WERI-Rb-1 (cell line): ENCODE results near the gene FRMD4A.

Experiments used
- DNase-seq: peaks from one replicate; pipeline ENCODE4 v3.0.0-alpha.2; 2020
- H3K27ac ChIP-seq: fragments of 250-450 bp; sonication (Bioruptor Pico); 2 replicates; pipeline ENCODE4 v1.5.1; 2020; ENCODE audit warnings: mild to moderate bottlenecking, moderate library complexity
- H3K27me3 ChIP-seq: fragments of 250-450 bp; sonication (Bioruptor Pico); 2 replicates; pipeline ENCODE4 v1.5.1; 2021; ENCODE audit warnings: mild to moderate bottlenecking, low read depth, moderate library complexity; ENCODE audit not compliant: insufficient read depth, severe bottlenecking
- H3K36me3 ChIP-seq: fragments of 250-450 bp; sonication (Bioruptor Pico); 2 replicates; pipeline ENCODE4 v1.5.1; 2020; ENCODE audit warnings: mild to moderate bottlenecking, moderate library complexity
- H3K4me3 ChIP-seq: 2 replicates; pipeline ENCODE4 v1.5.1; 2011; ENCODE audit warnings: low read depth, mild to moderate bottlenecking, control low read depth, low read length
- H3K9me3 ChIP-seq: fragments of 250-450 bp; sonication (Bioruptor Pico); 2 replicates; pipeline ENCODE4 v1.5.1; 2021; ENCODE audit warnings: mild to moderate bottlenecking, moderate library complexity; ENCODE audit not compliant: severe bottlenecking
- CTCF ChIP-seq: IDR thresholded peaks from 2 replicates; pipeline ENCODE4 v1.5.1; 2011; ENCODE audit warnings: low read depth, mild to moderate bottlenecking, control low read depth, inconsistent platforms, low read length

FRMD4A gene

GRCh38 chr10:13657101-13657680 is 673.5 kb downstream of the FRMD4A start:
- TF ChIP-seq CTCF: no peak
- H3K27me3 ChIP-seq: no peaks in the 10 kb centered on the region
- no peak overlapping the region for H3K27ac ChIP-seq
- no peak overlapping the region for H3K4me3 ChIP-seq
- H3K9me3 ChIP-seq: no peaks in the 10 kb centered on the region
- DNase-seq: no peak
- no peaks in the 10 kb centered on the region for H3K36me3 ChIP-seq

- H3K36me3 ChIP-seq: no peaks in the 10 kb centered on the region
- no peak overlapping the region for H3K27ac ChIP-seq
- no peak for TF ChIP-seq CTCF
- H3K4me3 ChIP-seq: no peak overlapping the region
- no peaks in the 10 kb centered on the region for H3K9me3 ChIP-seq
- H3K27me3 ChIP-seq: no peaks in the 10 kb centered on the region
- no peak for DNase-seq
Observed at GRCh38 chr10:13656337-13657100, 674.2 kb downstream of the FRMD4A start.

GRCh38 chr10:13654846-13655245 is 675.9 kb downstream of the FRMD4A start:
- Histone ChIP-seq H3K27me3 (no peaks in the 10 kb centered on the region), H3K27ac (no peak overlapping the region), H3K36me3 (no peaks in the 10 kb centered on the region), H3K4me3 (no peak overlapping the region), H3K9me3 (no peaks in the 10 kb centered on the region)
- no peak for TF ChIP-seq CTCF
- no peak for DNase-seq

GRCh38 chr10:13654118-13654830 is 676.5 kb downstream of the FRMD4A start:
- DNase-seq: no peak
- H3K9me3 ChIP-seq: no peaks in the 10 kb centered on the region
- H3K36me3 ChIP-seq: no peaks in the 10 kb centered on the region
- no peak overlapping the region for H3K27ac ChIP-seq
- no peak overlapping the region for H3K4me3 ChIP-seq
- H3K27me3 ChIP-seq: no peaks in the 10 kb centered on the region
- TF ChIP-seq CTCF: no peak

- no peak overlapping the region for H3K27ac ChIP-seq
- no peak overlapping the region for H3K4me3 ChIP-seq
- no peaks in the 10 kb centered on the region for H3K27me3 ChIP-seq
- DNase-seq: no peak
- no peaks in the 10 kb centered on the region for H3K9me3 ChIP-seq
- no peaks in the 10 kb centered on the region for H3K36me3 ChIP-seq
- no peak for TF ChIP-seq CTCF
Observed at GRCh38 chr10:13652860-13653259, 677.9 kb downstream of the FRMD4A start.
